HG03342 (cell line): ENCODE measurements around the gene C4orf50.
"Not testable (repeated sequence)": the region's sequence is repeated elsewhere in the genome, so short reads cannot be mapped to it uniquely, and the experiment has no call there.

Source experiments
- ATAC-seq: cut with Tn5 transposase; IDR thresholded peaks from one replicate; pipeline ENCODE4 v1.9.1; 2021; ENCODE audit warnings: mild to moderate bottlenecking, moderate library complexity; ENCODE audit not compliant: unreplicated experiment

The C4orf50 gene

DNA sequence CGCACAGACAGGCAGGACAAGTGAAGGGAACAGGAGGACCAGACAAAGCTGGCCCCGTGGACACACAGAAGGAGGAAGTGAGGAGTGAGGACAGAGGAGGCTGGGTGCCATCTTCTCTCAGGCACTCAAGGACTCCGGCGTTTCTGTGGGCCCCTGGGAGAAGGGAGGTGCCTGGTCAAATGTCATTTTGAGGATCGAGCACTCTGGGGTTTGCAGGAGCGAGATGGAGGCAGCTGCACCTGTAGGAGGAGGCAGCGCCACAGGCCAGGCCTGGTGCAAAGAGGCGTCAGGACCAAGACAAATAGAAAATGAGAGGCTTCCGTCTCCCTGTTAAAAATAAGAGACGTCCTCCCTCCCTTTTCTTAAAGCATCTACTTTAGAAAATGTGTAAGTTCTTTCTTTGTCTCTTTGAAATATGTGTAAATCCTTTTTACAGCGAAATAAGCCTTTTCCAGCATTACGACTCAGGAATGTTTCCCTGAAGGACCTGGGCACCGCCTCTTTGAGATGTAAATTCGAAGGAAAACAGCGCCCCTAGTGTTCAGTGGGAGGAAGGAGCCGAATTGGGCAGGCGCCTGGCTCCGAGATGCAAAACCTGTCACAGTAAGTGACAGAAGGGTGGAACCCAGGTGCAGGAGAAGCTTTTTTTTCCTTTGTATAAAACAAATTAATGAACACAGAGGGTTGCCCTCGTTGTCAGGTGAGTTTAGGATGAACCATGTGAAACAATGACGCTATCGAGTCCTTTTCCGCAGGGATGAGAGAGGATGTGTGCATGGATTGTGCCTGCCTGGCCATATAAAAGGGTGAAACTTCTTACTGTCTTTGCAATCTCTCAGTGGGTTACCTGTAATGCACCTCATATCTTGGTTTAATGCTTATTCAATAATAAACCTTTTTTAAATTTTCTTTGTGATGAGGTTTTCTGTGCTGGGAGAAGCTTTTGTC, 1.4 kb upstream of the C4orf50 start:
- no peak for ATAC-seq

DNA sequence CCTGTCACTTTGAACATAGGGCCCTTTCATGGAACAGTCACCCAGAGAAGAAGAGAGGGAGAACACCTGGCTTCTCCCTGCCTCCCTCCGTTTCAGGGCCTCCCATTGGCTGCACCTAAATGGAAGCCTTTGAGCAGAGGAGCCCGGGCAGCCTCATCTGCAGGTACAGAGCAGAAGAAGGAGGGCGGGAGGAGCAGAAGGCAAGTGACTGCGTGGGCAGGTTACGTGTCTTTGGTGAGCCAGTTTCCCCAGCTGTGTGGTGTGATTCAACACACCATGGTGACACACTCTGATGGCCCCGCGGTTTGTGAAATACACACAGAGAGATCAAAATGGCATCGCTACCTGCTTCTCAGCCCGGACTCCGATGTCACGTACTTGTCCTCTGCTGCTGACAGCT, 431 bp downstream of the C4orf50 start:
- no peak for ATAC-seq

DNA sequence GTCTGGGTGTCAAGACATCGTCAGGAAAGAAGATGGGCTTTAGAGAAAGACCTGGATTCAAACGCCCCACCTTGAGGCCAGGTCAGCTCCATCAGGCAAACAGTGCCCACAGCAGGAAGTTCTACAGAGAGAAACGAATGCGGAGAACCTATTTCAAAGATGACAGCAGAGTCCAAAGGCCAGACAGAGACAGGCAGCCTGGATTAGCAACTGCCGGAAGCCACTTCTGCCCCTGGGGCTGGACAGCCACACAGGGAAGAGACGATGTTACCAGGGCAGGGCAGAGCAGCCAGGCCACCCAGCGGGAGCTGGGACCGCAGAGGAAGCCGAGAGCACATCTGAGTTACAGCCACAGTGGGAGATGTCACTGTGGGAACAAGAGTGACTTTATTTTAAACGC, 1.2 kb downstream of the C4orf50 start:
- ATAC-seq: no peak

DNA sequence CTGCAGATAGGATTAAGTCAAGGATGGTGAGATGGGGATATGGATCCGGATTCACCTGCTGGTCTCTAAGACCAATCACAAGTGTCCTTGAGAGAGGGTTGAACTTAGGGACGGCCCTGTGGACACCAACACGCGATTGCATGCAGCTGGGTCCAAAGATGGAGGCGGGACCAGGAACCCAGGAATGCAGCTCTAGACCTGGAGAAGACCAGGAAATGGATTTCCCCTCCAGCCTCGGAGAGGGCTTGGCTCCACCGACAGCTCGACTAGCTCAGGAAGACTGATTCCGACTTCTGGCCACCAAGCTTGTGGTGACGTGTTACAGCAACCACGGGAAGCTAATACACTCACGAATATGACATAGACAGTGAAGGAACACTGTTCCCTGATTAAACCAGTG, 4.7 kb downstream of the C4orf50 start:
- ATAC-seq: no peak

GRCh38 chr4:6012200-6012599, 6.0 kb downstream of the C4orf50 start:
- ATAC-seq: no peak

DNA sequence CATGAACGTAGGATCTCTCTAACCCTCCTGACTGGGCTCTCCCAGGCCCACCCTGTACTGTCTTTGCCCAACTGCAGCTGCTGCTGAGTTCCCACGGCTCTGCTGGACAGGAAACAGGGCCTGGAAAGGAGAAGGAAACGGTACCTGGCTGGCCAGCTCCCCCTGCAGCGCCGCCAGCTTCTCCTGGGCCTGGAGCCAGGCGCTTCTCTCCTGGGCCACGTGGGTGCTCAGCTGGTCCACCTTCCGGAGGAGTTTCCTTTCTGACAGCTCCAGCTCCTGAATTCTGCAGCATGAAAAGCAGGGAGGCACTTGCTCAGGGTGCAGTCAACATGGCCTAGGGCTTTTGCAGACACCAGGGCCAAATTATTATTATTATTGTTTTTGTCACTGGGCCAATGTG, 6.5 kb downstream of the C4orf50 start:
- no peak for ATAC-seq

GRCh38 chr4:6011271-6011671, 7.0 kb downstream of the C4orf50 start:
- no peak for ATAC-seq

DNA sequence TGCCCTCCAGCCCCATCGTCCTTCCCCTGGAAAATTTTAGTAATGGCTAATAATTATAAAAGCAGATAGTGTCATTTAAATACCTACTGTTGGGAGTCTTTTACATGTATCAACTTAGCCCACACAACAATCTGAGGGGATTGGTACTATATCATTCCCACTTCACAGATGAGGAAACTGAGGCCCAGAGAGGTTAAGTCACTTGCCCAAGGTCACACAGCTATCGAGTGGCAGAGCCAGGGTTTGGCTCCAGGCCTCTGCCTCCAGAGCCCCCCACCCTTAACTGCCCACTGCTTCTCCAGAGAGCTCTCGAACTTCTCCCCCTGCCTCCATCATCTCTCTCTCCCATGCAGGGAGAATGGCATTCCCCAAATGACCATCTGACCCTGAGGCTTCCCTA, 7.4 kb downstream of the C4orf50 start:
- ATAC-seq: no peak

GRCh38 chr4:6009452-6009851, 8.8 kb downstream of the C4orf50 start:
- ATAC-seq: no peak

DNA sequence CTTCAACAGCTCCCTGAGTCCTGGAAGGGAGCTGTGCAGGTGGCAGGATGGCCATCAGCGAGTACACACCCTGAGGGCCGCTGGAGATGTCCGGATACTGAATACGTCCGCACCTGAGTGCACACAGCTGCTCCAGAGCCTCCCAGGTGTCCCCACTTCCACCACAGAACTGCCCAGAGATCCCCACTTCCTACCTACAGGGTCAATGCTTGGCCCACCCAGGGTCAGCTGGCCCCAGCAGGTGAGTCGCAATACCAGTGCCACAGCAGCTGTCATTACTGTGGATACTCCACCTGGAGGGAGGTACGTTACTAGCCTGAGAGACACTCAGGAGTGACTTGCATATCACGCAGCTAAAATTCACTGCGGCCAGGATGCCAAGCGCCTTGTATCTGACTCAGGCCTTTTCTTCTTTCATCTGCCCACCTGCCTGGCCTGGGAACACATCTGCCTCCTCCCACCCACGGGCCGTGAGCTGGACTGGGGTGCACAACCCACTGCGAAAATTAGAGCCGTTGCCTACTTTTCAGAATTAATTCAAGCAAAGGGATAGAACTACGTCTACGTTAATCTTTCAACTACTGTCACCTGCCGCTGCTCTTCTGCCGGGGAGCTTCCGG, 9.4 kb downstream of the C4orf50 start:
- no peak for ATAC-seq

- no peak for ATAC-seq
These were observed 10.1 kb downstream of the C4orf50 start for GRCh38 chr4:6008092-6008551.

- ATAC-seq: no peak
These were observed 13.1 kb downstream of the C4orf50 start for GRCh38 chr4:6005175-6005574.

DNA sequence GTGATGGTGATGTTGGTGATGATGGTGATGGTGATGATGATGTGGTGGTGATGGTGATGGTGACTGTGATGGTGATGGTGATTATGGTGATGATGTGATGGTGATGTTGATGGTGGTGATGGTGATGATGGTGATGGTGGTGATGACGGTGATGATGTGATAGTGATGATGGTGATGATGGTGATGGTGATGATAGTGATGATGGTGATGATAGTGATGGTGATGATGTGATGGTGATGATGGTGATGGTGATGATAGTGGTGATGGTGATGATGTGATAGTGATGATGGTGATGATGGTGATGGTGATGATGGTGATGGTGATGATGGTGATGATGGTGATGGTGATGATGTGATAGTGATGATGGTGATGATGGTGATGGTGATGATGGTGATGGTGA, 14.7 kb downstream of the C4orf50 start:
- not testable (repeated sequence) for ATAC-seq

- no peak for ATAC-seq
These were observed 15.3 kb downstream of the C4orf50 start for GRCh38 chr4:6002926-6003325.

- no peak for ATAC-seq
These were observed 15.8 kb downstream of the C4orf50 start for GRCh38 chr4:6002492-6002833.

DNA sequence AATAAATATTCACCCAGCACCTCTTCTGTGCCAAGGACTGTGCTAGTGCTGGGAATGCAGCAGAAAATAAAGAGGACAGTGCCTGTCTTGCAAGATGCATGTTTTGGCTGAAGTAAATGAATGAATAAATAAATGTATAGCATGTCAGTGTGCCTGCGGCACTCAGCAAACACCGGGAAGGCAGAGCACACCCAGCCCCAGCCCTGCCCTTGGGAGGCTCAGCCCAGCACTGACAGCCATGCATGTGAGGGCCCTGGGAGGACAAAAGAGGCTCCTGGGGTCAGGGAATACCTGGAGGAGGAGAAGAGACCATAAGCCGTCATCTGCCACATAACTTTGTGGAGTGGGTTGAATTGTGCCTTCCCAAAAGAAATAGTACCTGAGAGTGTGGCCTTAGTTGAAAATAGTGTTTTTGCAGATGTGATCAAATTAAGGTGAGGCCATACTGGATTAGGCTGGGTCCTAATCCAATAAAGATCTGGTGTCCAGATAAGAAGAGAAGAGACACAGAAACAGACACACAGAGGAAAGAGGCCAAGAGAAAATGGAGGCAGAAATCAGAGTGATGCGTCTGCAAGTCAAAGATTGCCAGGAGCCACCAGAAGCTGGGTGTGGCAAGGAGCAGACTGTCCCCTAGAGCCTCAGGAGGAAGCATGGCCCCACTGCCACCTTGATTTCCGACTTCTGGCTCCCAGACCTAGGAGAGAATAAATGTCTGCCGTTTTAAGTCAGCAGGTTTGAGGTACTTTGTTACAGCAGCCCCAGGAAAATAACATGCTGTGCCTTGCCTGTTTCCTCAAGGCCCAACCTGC, 16.3 kb downstream of the C4orf50 start:
- ATAC-seq: no peak

GRCh38 chr4:5999830-6000365, 18.3 kb downstream of the C4orf50 start:
- no peak for ATAC-seq

DNA sequence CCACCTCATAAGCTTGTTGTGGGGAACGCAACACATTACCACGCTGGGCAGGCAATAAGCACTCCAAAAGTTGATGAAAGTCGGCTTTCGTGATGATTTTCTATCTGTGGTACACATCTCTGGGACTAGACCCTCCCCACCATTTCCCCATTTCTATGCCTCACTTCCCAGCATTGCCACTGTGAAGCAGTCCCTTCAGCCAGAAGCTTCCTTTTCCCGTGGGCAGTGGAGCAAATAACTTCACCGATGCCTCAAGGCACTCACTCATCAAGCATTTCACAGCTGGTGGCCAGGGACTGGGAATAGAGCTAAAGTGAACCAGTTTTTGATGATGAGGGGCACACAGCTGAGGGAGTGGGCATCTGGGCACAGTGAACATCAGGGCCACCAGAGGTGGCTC, 18.9 kb downstream of the C4orf50 start:
- no peak for ATAC-seq

GRCh38 chr4:5998333-5998936, 19.8 kb downstream of the C4orf50 start:
- ATAC-seq: peak; percentile 70

DNA sequence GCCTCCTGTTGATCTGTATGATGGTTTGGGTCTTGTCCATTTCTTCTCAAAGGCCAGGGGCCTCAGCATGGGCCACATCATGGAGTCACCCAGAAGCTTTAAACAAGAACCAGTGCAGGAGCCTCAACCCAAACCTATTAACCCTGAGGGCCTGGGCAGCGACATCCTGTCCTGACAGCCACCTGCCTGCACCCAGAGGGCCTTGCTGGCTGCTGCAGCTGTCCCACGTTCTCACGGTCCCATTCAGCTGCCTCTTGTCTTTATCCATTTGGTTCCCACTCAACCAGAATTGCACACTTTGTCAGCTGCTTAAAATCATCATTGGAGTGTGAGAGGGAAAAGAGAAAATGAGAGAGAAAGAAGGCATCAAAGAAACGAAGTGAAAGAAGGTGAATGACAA, 21.6 kb downstream of the C4orf50 start:
- ATAC-seq: no peak
